COLO668 (cell line): Measurements from ENCODE around the gene SBF2.

Source experiments
- DNase-seq: peaks from one replicate; lab custom pipeline; 2025; ENCODE audit not compliant: unreplicated experiment; lab: John Stamatoyannopoulos, UW

The SBF2 gene

GRCh38 chr11:10302359-10302743, 8.3 kb upstream of the SBF2 start:
- no peak for DNase-seq

- no peak for DNase-seq
These were observed 7.8 kb upstream of the SBF2 start for GRCh38 chr11:10301656-10302358.

- peak; percentile 61 for DNase-seq
These were observed 4.3 kb upstream of the SBF2 start for GRCh38 chr11:10298342-10298741.

- no peak for DNase-seq
These were observed 1.3 kb upstream of the SBF2 start for GRCh38 chr11:10295064-10295901.

GRCh38 chr11:10294290-10294953, 403 bp upstream of the SBF2 start:
- DNase-seq = peak; percentile 31

- no peak for DNase-seq
These were observed 2.0 kb downstream of the SBF2 start for GRCh38 chr11:10291801-10292638.

GRCh38 chr11:10289765-10290380, 4.1 kb downstream of the SBF2 start:
- no peak for DNase-seq

- no peak for DNase-seq
These were observed 4.9 kb downstream of the SBF2 start for GRCh38 chr11:10288881-10289764.

GRCh38 chr11:10287766-10288715, 6.0 kb downstream of the SBF2 start:
- no peak for DNase-seq

- no peak for DNase-seq
These were observed 6.9 kb downstream of the SBF2 start for GRCh38 chr11:10287140-10287539.

- no peak for DNase-seq
These were observed 8.7 kb downstream of the SBF2 start for GRCh38 chr11:10285148-10285802.

GRCh38 chr11:10283991-10284390, 10.0 kb downstream of the SBF2 start:
- DNase-seq = no peak

- no peak for DNase-seq
These were observed 11.9 kb downstream of the SBF2 start for GRCh38 chr11:10282117-10282516.

- no peak for DNase-seq
These were observed 18.3 kb downstream of the SBF2 start for GRCh38 chr11:10275714-10276113.

- DNase-seq = no peak
These were observed 19.3 kb downstream of the SBF2 start for GRCh38 chr11:10274726-10275125.

GRCh38 chr11:10273738-10274137, 20.3 kb downstream of the SBF2 start:
- no peak for DNase-seq

- no peak for DNase-seq
These were observed 21.9 kb downstream of the SBF2 start for GRCh38 chr11:10272132-10272531.
